Right forelimb (tissue), 1 donor: ENCODE data around the gene RPS6KA5.
A peak's percentile ranks its signal among the peaks of the same experiment; 100 is the strongest.
"Not testable (repeated sequence)": the region's sequence is repeated elsewhere in the genome, so short reads cannot be mapped to it uniquely, and the experiment has no call there.

Source experiments
- DNase-seq: peaks from one replicate; pipeline ENCODE4 v3.0.0-alpha.2; 2018

RPS6KA5 gene

GRCh38 chr14:91063119-91063518 is 2.7 kb upstream of the RPS6KA5 start:
- DNase-seq = no peak

GRCh38 chr14:91062600-91062999 is 2.2 kb upstream of the RPS6KA5 start:
- DNase-seq = no peak

- DNase-seq = no peak
These were observed 831 bp upstream of the RPS6KA5 start for GRCh38 chr14:91061056-91061887.

DNA sequence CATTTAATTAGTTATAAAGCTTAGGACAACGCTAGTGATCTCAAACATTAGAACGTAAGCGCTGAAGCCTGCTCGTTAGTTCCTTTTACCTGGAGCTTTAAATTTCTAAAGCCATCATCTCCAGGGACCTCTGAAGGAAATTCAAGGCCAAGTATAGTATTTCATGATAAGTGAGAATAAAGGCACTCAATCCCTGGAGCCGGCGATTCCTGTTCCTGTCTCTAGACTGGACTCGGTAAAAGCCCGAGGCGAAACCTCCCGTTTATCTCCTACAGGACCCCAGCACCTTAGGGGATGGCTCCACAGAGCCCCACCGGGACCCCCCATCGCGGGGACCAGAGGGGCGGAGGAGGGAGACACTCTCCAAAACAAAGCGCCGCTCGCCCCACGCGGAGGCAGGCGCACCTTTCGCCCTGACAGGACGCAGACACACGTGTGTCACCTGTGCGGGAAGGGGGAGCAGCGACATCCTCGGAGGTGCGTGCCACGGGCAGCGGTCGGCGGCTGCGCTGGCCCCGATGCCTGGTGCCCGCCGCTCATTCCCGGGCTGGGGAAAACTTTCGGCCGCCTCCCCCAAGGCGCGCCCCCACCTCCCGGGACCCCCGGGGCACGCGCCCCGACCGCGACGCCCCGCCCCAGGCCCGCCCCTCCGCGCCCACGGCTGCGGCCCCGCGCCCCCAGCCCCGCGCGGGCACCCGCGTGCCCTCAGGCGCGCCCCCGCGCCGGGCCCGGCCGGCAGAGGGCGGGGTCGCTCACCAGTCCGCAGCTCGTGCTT is 678 bp downstream of the RPS6KA5 start:
- peak; percentile 64 for DNase-seq

- no peak for DNase-seq
These were observed 2.3 kb downstream of the RPS6KA5 start for GRCh38 chr14:91058042-91058581.

DNA sequence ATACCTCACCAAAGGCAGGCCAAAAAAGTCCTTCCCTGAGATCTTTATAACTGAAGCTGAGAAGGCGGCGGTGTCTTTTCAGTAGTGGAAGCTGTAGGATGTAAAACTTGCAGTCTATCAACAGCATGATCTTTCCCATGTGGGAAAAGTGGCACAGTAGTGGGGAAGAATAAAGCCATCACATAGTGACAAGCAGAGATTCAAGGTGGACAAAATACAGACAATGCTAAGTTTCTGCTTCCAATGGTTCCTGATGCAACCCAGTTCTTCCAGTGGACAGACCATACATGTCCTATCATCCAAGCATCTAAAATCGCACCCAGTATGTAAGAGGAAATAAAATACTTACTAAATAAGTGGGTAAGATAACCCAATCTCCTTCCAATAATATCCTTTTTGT is 4.1 kb downstream of the RPS6KA5 start:
- DNase-seq = no peak

GRCh38 chr14:91055016-91055415 is 5.4 kb downstream of the RPS6KA5 start:
- no peak for DNase-seq

DNA sequence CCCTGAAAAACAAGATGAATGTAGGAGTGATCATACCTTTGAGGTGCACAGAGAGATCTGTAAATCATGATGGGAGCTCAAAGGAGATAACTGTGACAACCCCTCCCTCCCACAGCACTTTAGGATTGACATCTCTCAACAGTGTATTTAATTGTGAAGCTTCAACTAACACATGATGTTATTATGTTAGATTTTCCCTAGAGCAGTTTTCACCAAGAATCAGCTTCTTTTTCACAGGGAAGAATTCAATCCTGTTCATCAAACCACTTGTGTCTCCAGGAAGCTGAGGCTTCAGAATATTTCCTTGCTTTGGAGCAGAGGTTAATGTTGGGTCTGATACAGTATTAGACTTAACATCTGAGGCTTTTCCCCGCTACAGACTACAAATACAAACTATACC is 11.8 kb downstream of the RPS6KA5 start:
- no peak for DNase-seq

DNA sequence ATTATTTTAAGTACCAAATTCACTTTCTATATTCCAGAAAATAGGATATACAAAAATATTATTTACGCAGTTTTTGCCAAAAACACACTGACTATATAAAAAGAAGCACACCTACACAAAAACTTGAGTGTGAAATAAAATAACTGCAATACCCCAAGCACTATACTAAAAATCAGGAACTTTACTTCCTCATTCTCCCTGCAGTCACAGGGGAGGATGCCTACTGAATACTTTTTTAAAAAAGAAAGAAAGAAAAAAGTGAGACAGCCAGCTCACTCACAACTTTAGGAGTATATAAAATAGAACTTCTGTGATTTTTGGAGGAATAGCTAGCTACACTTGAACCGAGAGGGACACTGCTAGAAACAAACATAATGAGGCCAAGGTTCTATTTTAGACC is 12.2 kb downstream of the RPS6KA5 start:
- no peak for DNase-seq

DNA sequence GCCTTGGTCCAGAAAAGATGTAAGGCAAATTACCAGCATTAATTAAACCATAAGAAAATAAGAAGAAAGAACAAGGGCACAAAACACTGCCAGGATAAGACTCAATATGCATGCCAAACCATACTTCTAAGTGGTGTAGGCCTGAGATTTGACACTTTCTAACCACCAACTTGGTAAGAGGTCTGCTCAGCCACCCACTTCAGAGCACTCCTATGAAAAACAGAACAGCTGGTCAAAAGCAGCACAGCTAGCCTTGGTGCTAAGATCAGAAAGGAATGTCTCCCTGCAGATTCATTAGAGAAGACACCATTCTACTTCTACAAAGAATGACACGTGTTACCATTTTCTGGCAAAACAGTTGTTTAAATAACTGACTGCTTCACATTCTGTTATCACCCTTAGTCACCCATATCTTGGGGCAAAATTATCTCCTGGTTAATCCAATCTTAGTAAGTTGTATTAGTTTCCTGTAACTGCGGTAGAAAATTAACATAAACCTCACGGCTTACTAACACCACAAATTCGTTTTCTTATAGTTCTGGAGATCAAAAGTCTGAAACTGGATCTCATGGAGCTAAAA is 13.2 kb downstream of the RPS6KA5 start:
- no peak for DNase-seq

GRCh38 chr14:91046488-91047072 is 13.9 kb downstream of the RPS6KA5 start:
- no peak for DNase-seq

DNA sequence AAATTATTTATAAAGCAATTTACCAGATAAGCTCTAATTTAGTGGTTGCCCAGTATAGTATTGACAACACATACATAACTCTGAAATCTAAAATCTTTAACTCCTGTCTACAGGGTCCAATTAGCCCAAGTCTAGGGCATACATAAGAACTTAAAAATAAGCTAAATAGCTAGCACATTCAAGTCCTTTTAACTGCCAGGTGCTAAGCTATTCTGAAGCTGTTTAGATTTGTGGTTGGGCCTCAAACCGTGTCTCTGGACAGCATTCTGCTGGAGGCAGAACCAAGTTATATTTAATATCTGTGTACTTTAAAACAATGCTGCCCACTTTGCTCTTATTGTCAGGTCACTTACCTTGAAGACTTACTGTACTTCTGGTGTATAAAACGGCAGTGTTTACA is 19.0 kb downstream of the RPS6KA5 start:
- DNase-seq = no peak

GRCh38 chr14:91040545-91040944 is 19.9 kb downstream of the RPS6KA5 start:
- DNase-seq = no peak

DNA sequence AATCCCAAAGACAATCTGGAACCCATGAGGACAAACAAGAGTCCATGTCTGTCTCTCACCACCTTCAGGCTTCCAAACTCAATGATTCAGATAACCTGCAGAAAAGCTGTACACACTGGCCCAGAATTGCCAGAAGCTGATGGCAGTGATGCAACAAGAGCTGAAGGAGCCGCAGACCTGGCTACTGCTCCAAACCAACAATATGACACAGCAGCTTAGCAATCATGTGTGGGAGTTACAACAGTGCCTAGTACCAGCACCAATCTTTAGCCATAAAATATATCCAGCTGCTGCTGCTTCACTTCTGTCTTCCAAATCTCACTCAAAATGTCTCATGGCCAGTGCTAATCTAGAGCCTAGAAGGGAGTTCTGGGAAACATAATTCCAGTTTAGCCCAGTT is 22.0 kb downstream of the RPS6KA5 start:
- DNase-seq = no peak

DNA sequence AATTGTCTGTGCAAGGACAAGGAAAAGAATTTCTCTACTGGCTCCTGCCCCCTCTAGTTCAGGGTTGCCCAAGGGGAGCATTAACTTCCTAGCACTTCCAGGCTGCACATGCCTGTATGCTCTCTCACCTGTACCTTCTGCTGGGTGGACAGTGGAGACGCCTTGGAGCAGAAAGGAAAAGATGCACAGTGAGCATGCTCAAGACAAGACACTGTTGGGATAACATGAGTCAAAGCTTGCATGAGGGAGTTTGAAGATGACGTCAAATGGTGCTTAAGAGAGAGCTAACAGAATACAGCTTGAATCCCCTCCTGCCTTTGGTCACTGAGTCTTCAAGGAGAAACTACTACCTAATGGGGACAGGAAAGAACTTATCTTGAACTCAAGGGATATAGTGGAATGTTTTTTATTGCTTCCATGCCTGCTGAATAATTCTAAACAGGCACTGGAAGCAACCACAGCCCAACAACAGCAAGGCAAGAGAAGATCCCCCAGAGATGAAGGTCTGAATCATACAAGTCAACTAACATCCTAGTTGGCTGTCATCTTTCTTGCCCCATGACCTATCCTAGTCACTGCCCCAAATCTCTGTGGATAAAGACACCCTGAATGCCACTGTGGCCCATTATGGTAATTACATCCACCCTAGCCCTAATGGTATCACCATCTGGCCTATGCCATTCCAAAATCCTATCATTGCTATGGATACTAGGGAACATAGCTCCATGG is 23.5 kb downstream of the RPS6KA5 start:
- DNase-seq = no peak

- DNase-seq = no peak
These were observed 24.6 kb downstream of the RPS6KA5 start for GRCh38 chr14:91035855-91036254.

DNA sequence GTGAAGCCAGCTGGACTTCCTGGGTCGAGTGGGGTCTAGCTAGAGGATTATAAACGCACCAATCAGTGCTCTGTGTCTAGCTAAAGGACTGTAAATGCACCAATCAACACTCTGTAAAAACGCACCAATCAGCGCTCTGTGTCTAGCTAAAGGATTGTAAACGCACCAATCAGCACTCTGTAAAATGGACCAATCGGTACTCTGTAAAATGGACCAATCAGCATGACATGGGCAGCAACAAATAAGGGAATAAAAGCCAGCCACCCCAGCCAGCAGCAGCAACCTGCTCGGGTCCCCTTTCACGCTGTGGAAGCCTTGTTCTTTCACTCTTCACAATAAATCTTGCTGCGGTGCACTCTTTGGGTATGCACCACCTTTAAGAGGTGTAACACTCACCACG is 26.1 kb downstream of the RPS6KA5 start:
- DNase-seq = not testable (repeated sequence)

DNA sequence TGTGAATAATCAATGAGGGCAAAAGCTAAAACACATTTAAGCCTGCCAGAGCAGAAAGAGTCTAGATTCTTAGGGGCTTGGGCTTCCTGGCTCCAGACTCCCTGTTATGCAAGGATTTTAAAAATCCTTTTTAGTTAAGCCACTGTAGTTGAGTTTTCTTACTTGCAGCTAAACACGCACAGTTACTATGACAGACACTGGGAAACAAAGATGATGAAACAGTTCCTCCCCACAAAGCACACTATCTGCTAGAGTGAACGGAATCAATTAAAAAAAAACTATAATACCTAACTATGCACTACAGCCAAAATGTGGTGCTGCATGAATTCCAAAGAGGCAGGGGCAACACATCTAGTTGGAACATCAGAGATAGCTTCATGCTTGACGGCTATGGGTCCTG is 28.2 kb downstream of the RPS6KA5 start:
- DNase-seq = no peak

- no peak for DNase-seq
These were observed 28.8 kb downstream of the RPS6KA5 start for GRCh38 chr14:91031666-91032065.

GRCh38 chr14:91029456-91030217 is 30.8 kb downstream of the RPS6KA5 start:
- DNase-seq = no peak

DNA sequence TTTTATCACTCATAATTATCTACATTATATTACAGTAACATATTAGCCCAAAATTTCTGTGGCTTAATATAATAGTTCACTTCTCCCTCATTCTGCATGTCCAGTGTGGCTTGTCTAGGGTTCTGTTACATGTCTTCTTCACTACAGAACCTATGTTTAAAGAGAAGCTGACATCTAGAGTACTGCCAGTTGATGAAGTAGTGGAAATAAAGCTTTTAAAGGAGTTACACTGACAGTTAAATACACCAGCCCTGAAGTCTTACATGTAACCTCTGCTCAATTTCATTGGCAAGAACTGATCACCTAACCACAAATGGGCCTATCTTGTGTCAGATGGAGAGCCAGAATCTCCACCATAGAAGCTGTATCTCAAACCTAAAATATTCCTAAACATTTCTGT is 32.9 kb downstream of the RPS6KA5 start:
- DNase-seq = no peak

GRCh38 chr14:91022622-91023028 is 37.8 kb downstream of the RPS6KA5 start:
- not testable (repeated sequence) for DNase-seq
